ENCODE results near the gene YAF2. TPM values are rescaled to one million over a fixed set of nuclear protein-coding genes. Genes with fewer than 3 reads are reported as not detected.
"Not testable (repeated sequence)": the region's sequence is repeated elsewhere in the genome, so short reads cannot be mapped to it uniquely, and the experiment has no call there.

Gene YAF2
- total and polyA plus RNA-seq, 10 donors, result 15.9 to 83.7 (median 49.2) TPM

DNA sequence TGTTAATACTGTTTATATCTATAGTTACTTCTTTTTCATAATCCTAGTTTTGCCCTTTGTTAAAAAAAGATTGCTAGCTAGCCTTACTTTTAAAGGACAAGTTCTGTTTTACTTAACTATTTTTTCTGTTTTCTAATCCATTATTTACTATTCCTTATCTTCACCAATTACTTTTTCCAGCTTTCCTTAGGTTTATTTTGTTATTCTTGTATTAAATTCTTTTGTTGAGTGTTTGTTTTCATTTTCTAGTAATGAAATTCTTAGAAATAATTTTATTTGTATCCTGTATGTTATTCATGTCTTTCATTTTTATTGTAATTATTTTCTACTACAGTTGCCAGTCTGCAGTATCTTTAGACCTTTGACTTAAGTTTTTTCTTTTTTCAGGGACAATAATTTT is 47.7 kb downstream of the YAF2 start:
- intact Hi-C loops (cut with DNase I; ENCODE audit: low total_unique reads), result no loop called here
- H3K36me3 ChIP-seq, result peaks cover 0 to 44% (median 13%) of the 10 kb centered on the region in 6 donors
- TF ChIP-seq POLR2A (IDR thresholded peaks at IDR 0.05) (no peak), POLR2AphosphoS5 (IDR thresholded peaks at IDR 0.05) (no peak)
- TF ChIP-seq, protein P1, sequence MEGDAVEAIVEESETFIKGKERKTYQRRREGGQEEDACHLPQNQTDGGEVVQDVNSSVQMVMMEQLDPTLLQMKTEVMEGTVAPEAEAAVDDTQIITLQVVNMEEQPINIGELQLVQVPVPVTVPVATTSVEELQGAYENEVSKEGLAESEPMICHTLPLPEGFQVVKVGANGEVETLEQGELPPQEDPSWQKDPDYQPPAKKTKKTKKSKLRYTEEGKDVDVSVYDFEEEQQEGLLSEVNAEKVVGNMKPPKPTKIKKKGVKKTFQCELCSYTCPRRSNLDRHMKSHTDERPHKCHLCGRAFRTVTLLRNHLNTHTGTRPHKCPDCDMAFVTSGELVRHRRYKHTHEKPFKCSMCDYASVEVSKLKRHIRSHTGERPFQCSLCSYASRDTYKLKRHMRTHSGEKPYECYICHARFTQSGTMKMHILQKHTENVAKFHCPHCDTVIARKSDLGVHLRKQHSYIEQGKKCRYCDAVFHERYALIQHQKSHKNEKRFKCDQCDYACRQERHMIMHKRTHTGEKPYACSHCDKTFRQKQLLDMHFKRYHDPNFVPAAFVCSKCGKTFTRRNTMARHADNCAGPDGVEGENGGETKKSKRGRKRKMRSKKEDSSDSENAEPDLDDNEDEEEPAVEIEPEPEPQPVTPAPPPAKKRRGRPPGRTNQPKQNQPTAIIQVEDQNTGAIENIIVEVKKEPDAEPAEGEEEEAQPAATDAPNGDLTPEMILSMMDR (IDR thresholded peaks at IDR 0.05 in 8 of 11, conservative IDR thresholded peaks at IDR 0.05 in 3 of 11), result no peak
- H3K4me1 ChIP-seq, result peaks cover 0 to 24% (median 10%) of the 10 kb centered on the region in 6 donors
- H3K9me3 ChIP-seq, result no peaks in the 10 kb centered on the region
- no peaks in the 10 kb centered on the region for H3K27me3 ChIP-seq (replicated peaks in 1 of 7)
- no peak overlapping the region for H3K4me3 ChIP-seq
- no peak overlapping the region for H3K27ac ChIP-seq
- no peak for DNase-seq

DNA sequence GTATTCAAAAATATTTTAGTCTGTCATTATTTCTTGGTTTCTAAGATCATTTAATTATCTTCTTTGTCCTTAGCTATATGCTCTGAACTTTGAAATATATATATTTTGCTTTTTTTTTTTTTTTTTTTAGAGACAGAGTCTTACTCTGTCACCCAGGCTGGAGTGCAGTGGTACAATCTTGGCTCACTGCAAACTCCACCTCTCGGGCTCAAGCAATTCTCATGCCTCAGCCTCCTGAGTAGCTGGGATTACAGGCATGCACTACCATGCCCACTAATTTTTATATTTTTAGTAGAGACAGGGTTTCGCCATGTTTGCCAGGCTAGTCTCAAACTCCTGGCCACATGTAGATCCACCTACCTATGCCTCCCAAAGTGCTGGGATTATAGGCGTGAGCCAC is 49.8 kb downstream of the YAF2 start:
- Histone ChIP-seq H3K4me1 (peaks cover 0 to 24% (median 10%) of the 10 kb centered on the region in 6 donors), H3K36me3 (peaks cover 0 to 35% (median 8%) of the 10 kb centered on the region in 6 donors)
- H3K27me3 ChIP-seq (replicated peaks in 1 of 7); H3K4me3 ChIP-seq; DNase-seq; H3K27ac ChIP-seq; intact Hi-C loops (cut with DNase I; ENCODE audit: low total_unique reads); H3K9me3 ChIP-seq: not testable (repeated sequence)
- 95 to 100% (median 97%) methylated on average over 3 of the region's 3 CpGs for WGBS, 5 donors

DNA sequence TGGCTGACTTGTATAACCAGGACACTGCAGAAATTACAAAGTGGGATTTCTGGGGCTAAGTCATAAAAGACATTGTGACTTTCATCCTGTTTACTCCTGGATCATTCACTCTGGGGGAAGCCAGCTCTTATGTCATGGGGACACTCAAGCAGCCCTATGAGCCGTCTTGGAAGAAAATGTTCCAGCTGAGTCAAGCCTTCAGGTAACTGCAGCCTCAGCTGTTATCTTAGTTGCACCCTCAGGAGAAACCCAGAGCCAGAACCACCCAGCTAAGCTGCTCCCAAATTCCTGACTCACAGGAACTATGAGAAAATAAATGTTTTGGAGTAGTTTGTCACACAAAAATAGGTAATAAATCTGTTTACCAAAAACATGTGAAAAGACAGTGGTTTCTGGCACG is 50.2 kb downstream of the YAF2 start:
- intact Hi-C loops (cut with DNase I; ENCODE audit: low total_unique reads), result no loop called here
- Histone ChIP-seq H3K27me3 (replicated peaks in 1 of 7) (no peaks in the 10 kb centered on the region), H3K4me3 (no peak overlapping the region), H3K27ac (no peak overlapping the region), H3K9me3 (no peaks in the 10 kb centered on the region), H3K4me1 (peaks cover 0 to 24% (median 10%) of the 10 kb centered on the region in 6 donors), H3K36me3 (peaks cover 0 to 30% (median 5%) of the 10 kb centered on the region in 6 donors)
- 62 to 97% (median 74%) methylated on average over 2 of the region's 2 CpGs for WGBS, 5 donors
- no peak for TF ChIP-seq POLR2AphosphoS5 (IDR thresholded peaks at IDR 0.05)
- TF ChIP-seq POLR2A (IDR thresholded peaks at IDR 0.05), result no peak
- TF ChIP-seq, protein P1 (IDR thresholded peaks at IDR 0.05 in 8 of 11, conservative IDR thresholded peaks at IDR 0.05 in 3 of 11), result no peak
- DNase-seq, result no peak

DNA sequence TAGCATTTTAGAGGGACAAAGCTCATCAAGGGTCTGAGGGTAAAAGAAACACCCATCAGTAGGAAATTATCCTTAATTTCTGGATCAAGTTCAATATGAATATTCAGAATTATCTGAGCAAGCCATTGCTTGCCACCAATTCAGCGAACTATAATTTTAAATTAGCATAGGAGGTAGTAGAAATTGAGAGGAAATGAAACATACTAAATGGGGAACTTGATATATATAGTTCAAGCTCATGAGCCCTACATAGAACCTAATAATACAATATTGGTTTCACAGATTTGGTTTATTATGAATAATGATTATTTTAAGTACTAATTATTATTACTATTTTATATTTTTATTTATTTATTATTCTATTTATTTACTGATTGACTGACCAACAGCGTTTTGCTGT is 51.3 kb downstream of the YAF2 start:
- Histone ChIP-seq H3K9me3 (no peaks in the 10 kb centered on the region), H3K4me1 (peaks cover 0 to 34% (median 10%) of the 10 kb centered on the region in 6 donors), H3K27ac (no peak overlapping the region), H3K36me3 (peaks cover 0 to 20% (median 2%) of the 10 kb centered on the region in 6 donors), H3K4me3 (no peak overlapping the region), H3K27me3 (replicated peaks in 1 of 7) (no peaks in the 10 kb centered on the region)
- 60 to 78% (median 74%) methylated on average over 2 of the region's 2 CpGs for WGBS, 5 donors
- TF ChIP-seq POLR2AphosphoS5 (IDR thresholded peaks at IDR 0.05), result no peak
- TF ChIP-seq, protein P1 (IDR thresholded peaks at IDR 0.05 in 8 of 11, conservative IDR thresholded peaks at IDR 0.05 in 3 of 11), result no peak
- no peak for TF ChIP-seq POLR2A (IDR thresholded peaks at IDR 0.05)
- intact Hi-C loops (cut with DNase I; ENCODE audit: low total_unique reads), result no loop called here
- DNase-seq, result no peak

DNA sequence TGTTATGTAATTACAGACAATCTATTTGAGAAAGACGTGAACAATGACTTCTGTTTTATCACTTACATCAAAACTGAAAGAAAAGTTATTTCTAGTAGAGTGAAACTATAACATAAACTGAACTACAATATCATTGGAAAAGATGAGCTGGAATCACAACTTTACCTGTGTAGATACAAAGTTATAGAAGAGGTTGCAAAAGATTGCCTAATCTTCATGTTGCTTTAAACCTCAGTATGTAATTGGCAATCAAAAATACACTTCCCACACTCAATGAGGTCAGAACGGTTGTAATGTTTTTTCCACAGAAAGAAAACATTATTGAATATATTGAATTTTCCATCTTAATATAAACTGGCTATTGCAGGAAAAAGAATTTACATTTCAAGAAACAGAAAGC is 55.7 kb downstream of the YAF2 start:
- Histone ChIP-seq H3K27ac (no peak overlapping the region), H3K4me3 (no peak overlapping the region), H3K4me1 (peaks cover 0 to 34% (median 8%) of the 10 kb centered on the region in 6 donors), H3K9me3 (no peaks in the 10 kb centered on the region), H3K36me3 (peaks cover 0 to 40% (median 0%) of the 10 kb centered on the region in 6 donors), H3K27me3 (replicated peaks in 1 of 7) (no peaks in the 10 kb centered on the region)
- 41 to 75% (median 64%) methylated on average over 2 of the region's 2 CpGs for WGBS, 5 donors
- intact Hi-C loops (cut with DNase I; ENCODE audit: low total_unique reads), result no loop called here
- no peak for DNase-seq
- no peak for TF ChIP-seq POLR2A (IDR thresholded peaks at IDR 0.05)
- TF ChIP-seq, protein P1 (IDR thresholded peaks at IDR 0.05 in 8 of 11, conservative IDR thresholded peaks at IDR 0.05 in 3 of 11), result no peak
